Panc1 (cell line): ENCODE measurements around the gene SV2B. TPM values are rescaled to one million over a fixed set of nuclear protein-coding genes. Genes with fewer than 3 reads are reported as not detected.

Source experiments
- ATAC-seq: fragments of 200-7000 bp; cut with Tn5 transposase; 2 replicates; pipeline ENCODE4 v1.9.1; 2020; ENCODE audit warnings: mild to moderate bottlenecking, moderate library complexity
- BruUV-seq: library from RNA; stranded (reverse); fragments of 400-500 nt; replicated peaks from 2 replicates; lab custom pipeline; 2021; lab: Mats Ljungman, UMichigan
- CTCF ChIA-PET: fragments of 300-600 bp; sonication (Branson Sonifier 250); formaldehyde crosslinking; loops from one replicate; lab custom pipeline; 2022; ENCODE audit warnings: antibody characterized with exemption; lab: Charles Lee
- POLR2A ChIA-PET: fragments of 300-600 bp; sonication (Branson Sonifier 250); formaldehyde crosslinking; loops from one replicate; lab custom pipeline; 2022; ENCODE audit warnings: antibody characterized with exemption; lab: Charles Lee
- DNase-seq: peaks from one replicate; pipeline ENCODE4 v3.0.0-alpha.2; 2010; ENCODE audit warnings: low read depth, low spot score
- H3K27ac ChIP-seq: 2 replicates; pipeline ENCODE4 v1.5.1; 2011; ENCODE audit warnings: mild to moderate bottlenecking, low read length, inconsistent platforms
- H3K27me3 ChIP-seq: fragments of 200-500 bp; sonication (Bioruptor generic); 2 replicates; pipeline ENCODE4 v1.6.0; 2014; ENCODE audit warnings: low read length, inconsistent platforms; ENCODE audit not compliant: control insufficient read depth, insufficient read depth
- H3K36me3 ChIP-seq: fragments of 200-500 bp; sonication (Bioruptor generic); 2 replicates; pipeline ENCODE4 v1.5.1; 2014; ENCODE audit warnings: inconsistent platforms, mild to moderate bottlenecking, low read length, moderate library complexity; ENCODE audit not compliant: control insufficient read depth, insufficient read depth
- H3K4me1 ChIP-seq: 2 replicates; pipeline ENCODE4 v1.5.1; 2011; ENCODE audit warnings: inconsistent platforms, mild to moderate bottlenecking, low read length, moderate library complexity; ENCODE audit not compliant: control insufficient read depth, insufficient read depth
- H3K4me3 ChIP-seq, 2 experiments: 2 replicates each; pipeline ENCODE4 v1.5.1; 2011 to 2012; ENCODE audit warnings: low read depth in 2 of 2, low read length in 2 of 2, mild to moderate bottlenecking in 2 of 2, inconsistent platforms in 1 of 2, moderate library complexity in 1 of 2
- H3K9me3 ChIP-seq: fragments of 200-500 bp; sonication (Bioruptor generic); 2 replicates; pipeline ENCODE4 v1.5.1; 2014; ENCODE audit warnings: low read depth, mild to moderate bottlenecking, inconsistent platforms, low read length, moderate library complexity; ENCODE audit not compliant: control insufficient read depth, insufficient read depth
- POLR2AphosphoS5 ChIP-seq: IDR thresholded peaks from 2 replicates; pipeline ENCODE4 v1.6.1; 2012; ENCODE audit warnings: mild to moderate bottlenecking, low read depth, low read length, moderate library complexity
- SIN3A ChIP-seq: IDR thresholded peaks from 2 replicates; pipeline ENCODE4 v1.6.1; 2012; ENCODE audit warnings: low read depth, mild to moderate bottlenecking, low read length, moderate library complexity, borderline replicate concordance; ENCODE audit not compliant: insufficient read depth
- TCF7L2 ChIP-seq: IDR thresholded peaks from 2 replicates; pipeline ENCODE4 v1.6.1; 2011; ENCODE audit warnings: mild to moderate bottlenecking, low read depth, low read length, inconsistent platforms
- in situ Hi-C: cut with HindIII; loops from 2 replicates; pipeline ENCODE4 v1.10.0; 2016; ENCODE audit warnings: low sequenced_read_pairs, low pct_unique_long_range_greater_than_20kb
- intact Hi-C: fragments of 100-400 bp; cut with micrococcal nuclease; formaldehyde crosslinking; loops from one replicate; pipeline ENCODE4 v1.10.0; 2022; ENCODE audit not compliant: unreplicated experiment
- total RNA-seq: library from RNA; stranded (reverse); gene quantifications from one replicate; pipeline ENCODE4 v1.2.1, GENCODE V29; 2021; ENCODE audit not compliant: unreplicated experiment
- TF ChIP-seq, protein P1 (sequence below), 2 experiments: IDR thresholded peaks; 2 replicates each; pipeline ENCODE4 v1.6.1; 2011 to 2012; ENCODE audit warnings: low read depth in 2 of 2, control low read depth in 1 of 2, low read length in 1 of 2, mild to moderate bottlenecking in 1 of 2, moderate library complexity in 1 of 2; ENCODE audit not compliant: insufficient read depth in 1 of 2
- TF ChIP-seq, protein P2 (sequence below): fragments of 450-650 bp; IDR thresholded peaks from 2 replicates; pipeline ENCODE4 v1.5.1; 2017; ENCODE audit warnings: mild to moderate bottlenecking

The SV2B gene
- total RNA-seq, 1 experiment from 2014 or later: not detected

DNA sequence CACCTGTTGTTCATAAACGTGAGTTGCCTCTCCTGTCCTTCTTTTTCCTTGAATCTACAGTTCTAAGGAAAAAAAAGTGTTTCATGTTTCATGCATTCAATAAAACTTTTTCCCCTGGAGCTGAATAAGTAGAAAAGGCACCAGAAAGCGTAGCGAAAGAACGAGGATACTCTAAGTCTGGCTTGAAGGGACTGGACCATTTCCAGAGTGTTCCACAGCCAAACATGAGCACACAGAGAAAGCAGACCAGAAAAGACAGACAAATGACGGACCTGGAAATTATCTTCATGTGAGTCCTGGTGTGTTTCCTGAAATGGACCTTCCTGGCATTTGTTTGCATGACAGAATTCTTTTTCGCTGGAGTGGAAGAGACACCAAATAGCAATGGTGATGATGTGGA is 204.7 kb downstream of the SV2B start:
- H3K27me3 ChIP-seq: peaks cover 46% of the 10 kb centered on the region
- no peak for ATAC-seq
- H3K4me1 ChIP-seq: no peaks in the 10 kb centered on the region
- no TSS peak for BruUV-seq
- intact Hi-C loops (loop anchor here (5.0 kb wide), 1 partner anchor 403 kb away; no protein-coding TSS in a partner anchor), in situ Hi-C loops (no loop called here)
- no peak for DNase-seq
- H3K27ac ChIP-seq: no peak overlapping the region
- TF ChIP-seq SIN3A (no peak), TCF7L2 (no peak), POLR2AphosphoS5 (no peak)
- TF ChIP-seq, protein P1, sequence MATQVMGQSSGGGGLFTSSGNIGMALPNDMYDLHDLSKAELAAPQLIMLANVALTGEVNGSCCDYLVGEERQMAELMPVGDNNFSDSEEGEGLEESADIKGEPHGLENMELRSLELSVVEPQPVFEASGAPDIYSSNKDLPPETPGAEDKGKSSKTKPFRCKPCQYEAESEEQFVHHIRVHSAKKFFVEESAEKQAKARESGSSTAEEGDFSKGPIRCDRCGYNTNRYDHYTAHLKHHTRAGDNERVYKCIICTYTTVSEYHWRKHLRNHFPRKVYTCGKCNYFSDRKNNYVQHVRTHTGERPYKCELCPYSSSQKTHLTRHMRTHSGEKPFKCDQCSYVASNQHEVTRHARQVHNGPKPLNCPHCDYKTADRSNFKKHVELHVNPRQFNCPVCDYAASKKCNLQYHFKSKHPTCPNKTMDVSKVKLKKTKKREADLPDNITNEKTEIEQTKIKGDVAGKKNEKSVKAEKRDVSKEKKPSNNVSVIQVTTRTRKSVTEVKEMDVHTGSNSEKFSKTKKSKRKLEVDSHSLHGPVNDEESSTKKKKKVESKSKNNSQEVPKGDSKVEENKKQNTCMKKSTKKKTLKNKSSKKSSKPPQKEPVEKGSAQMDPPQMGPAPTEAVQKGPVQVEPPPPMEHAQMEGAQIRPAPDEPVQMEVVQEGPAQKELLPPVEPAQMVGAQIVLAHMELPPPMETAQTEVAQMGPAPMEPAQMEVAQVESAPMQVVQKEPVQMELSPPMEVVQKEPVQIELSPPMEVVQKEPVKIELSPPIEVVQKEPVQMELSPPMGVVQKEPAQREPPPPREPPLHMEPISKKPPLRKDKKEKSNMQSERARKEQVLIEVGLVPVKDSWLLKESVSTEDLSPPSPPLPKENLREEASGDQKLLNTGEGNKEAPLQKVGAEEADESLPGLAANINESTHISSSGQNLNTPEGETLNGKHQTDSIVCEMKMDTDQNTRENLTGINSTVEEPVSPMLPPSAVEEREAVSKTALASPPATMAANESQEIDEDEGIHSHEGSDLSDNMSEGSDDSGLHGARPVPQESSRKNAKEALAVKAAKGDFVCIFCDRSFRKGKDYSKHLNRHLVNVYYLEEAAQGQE (IDR thresholded peaks at IDR 0.05; ENCODE audit: insufficient read depth in 1 of 2, low read depth in 2 of 2, low read length in 1 of 2): no peak
- TF ChIP-seq, protein P2, sequence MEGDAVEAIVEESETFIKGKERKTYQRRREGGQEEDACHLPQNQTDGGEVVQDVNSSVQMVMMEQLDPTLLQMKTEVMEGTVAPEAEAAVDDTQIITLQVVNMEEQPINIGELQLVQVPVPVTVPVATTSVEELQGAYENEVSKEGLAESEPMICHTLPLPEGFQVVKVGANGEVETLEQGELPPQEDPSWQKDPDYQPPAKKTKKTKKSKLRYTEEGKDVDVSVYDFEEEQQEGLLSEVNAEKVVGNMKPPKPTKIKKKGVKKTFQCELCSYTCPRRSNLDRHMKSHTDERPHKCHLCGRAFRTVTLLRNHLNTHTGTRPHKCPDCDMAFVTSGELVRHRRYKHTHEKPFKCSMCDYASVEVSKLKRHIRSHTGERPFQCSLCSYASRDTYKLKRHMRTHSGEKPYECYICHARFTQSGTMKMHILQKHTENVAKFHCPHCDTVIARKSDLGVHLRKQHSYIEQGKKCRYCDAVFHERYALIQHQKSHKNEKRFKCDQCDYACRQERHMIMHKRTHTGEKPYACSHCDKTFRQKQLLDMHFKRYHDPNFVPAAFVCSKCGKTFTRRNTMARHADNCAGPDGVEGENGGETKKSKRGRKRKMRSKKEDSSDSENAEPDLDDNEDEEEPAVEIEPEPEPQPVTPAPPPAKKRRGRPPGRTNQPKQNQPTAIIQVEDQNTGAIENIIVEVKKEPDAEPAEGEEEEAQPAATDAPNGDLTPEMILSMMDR: no peak
- ChIA-PET POLR2A (no interaction called here), CTCF (interaction anchor here (0.5 kb wide), 1 partner anchor 545 kb away, joined by 6 read pairs; no protein-coding TSS in a partner anchor)
- no peaks in the 10 kb centered on the region for H3K9me3 ChIP-seq
- no peak overlapping the region for H3K4me3 ChIP-seq
- no peaks in the 10 kb centered on the region for H3K36me3 ChIP-seq

DNA sequence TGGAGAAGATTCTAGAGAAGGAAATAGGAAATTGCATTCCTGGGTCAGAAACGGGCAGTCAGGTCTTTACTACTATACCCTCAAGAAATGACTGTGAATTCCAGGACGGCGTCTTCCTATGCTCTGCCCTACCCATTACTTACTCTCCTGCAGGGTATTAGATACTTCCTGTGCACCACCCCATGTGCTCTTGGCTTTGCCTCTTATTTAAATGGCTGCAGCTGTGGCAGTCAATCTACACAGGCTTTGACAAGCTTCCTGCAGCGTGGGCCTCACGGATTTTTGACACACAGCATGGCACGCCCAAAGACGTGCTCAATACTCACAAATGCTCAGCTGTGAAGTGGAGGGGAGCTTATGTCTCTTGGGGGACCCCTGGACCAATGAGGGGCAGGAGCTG is 206.1 kb downstream of the SV2B start:
- ChIA-PET POLR2A (no interaction called here), CTCF (no interaction called here)
- DNase-seq (no peak), ATAC-seq (no peak)
- no peaks in the 10 kb centered on the region for H3K9me3 ChIP-seq
- peaks cover 43% of the 10 kb centered on the region for H3K27me3 ChIP-seq
- H3K27ac ChIP-seq: no peak overlapping the region
- intact Hi-C loops (loop anchor here (5.0 kb wide), 1 partner anchor 401 kb away; no protein-coding TSS in a partner anchor), in situ Hi-C loops (no loop called here)
- no peak overlapping the region for H3K4me3 ChIP-seq
- TF ChIP-seq, protein P1 (IDR thresholded peaks at IDR 0.05; ENCODE audit: insufficient read depth in 1 of 2, low read depth in 2 of 2, low read length in 1 of 2): no peak
- TF ChIP-seq SIN3A (no peak), TCF7L2 (no peak), POLR2AphosphoS5 (no peak)
- TF ChIP-seq, protein P2: no peak
- H3K4me1 ChIP-seq: no peaks in the 10 kb centered on the region
- no peaks in the 10 kb centered on the region for H3K36me3 ChIP-seq
- BruUV-seq: no TSS peak
